NCI-H524 treated with DMSO at 0.1 percent for 48 hours (cell line): ENCODE measurements around the gene AKT3.
"Not testable (repeated sequence)": the region's sequence is repeated elsewhere in the genome, so short reads cannot be mapped to it uniquely, and the experiment has no call there.

Experiments
- DNase-seq: peaks from one replicate; lab custom pipeline; 2025; lab: John Stamatoyannopoulos, UW

AKT3 gene

GRCh38 chr1:243850202-243850451, at the start of gene AKT3:
AKT3 (minus strand) TSS chr1:243850243; CDS start chr1:243843170, 7,073 bp downstream.
- no peak for DNase-seq

- DNase-seq: no peak
Observed at GRCh38 chr1:243898278-243898677, 48.2 kb upstream of the AKT3 start.

GRCh38 chr1:243896313-243896712, 46.3 kb upstream of the AKT3 start:
- DNase-seq: no peak

- DNase-seq: peak; percentile 17
Observed at GRCh38 chr1:243892456-243892855, 42.4 kb upstream of the AKT3 start.

- no peak for DNase-seq
Observed at GRCh38 chr1:243890576-243890975, 40.5 kb upstream of the AKT3 start.

- no peak for DNase-seq
Observed at GRCh38 chr1:243885806-243886205, 35.8 kb upstream of the AKT3 start.

- DNase-seq: no peak
Observed at GRCh38 chr1:243884603-243885002, 34.6 kb upstream of the AKT3 start.

GRCh38 chr1:243883551-243883950, 33.5 kb upstream of the AKT3 start:
- no peak for DNase-seq

GRCh38 chr1:243882276-243882675, 32.2 kb upstream of the AKT3 start:
- no peak for DNase-seq

- DNase-seq: not testable (repeated sequence)
Observed at GRCh38 chr1:243877058-243877457, 27.0 kb upstream of the AKT3 start.

- no peak for DNase-seq
Observed at GRCh38 chr1:243855616-243856318, 5.7 kb upstream of the AKT3 start.

GRCh38 chr1:243851765-243852164, 1.7 kb upstream of the AKT3 start:
- DNase-seq: no peak

GRCh38 chr1:243851257-243851756, 1.3 kb upstream of the AKT3 start:
- no peak for DNase-seq

- DNase-seq: peak; percentile 62
Observed at GRCh38 chr1:243850452-243851256, 611 bp upstream of the AKT3 start.

GRCh38 chr1:243849421-243850201, 432 bp downstream of the AKT3 start:
- DNase-seq: no peak

GRCh38 chr1:243848858-243849420, 1.1 kb downstream of the AKT3 start:
- DNase-seq: peak; percentile 40

- DNase-seq: peak; percentile 8
Observed at GRCh38 chr1:243848165-243848857, 1.7 kb downstream of the AKT3 start.

GRCh38 chr1:243846761-243847160, 3.3 kb downstream of the AKT3 start:
- DNase-seq: no peak

GRCh38 chr1:243845888-243846287, 4.2 kb downstream of the AKT3 start:
- no peak for DNase-seq

- no peak for DNase-seq
Observed at GRCh38 chr1:243844186-243844585, 5.9 kb downstream of the AKT3 start.

- no peak for DNase-seq
Observed at GRCh38 chr1:243842978-243843511, 7.0 kb downstream of the AKT3 start.
